NCI-H2107 treated with DMSO at 0.1 percent for 48 hours (cell line): ENCODE data around the gene ARRDC1.
A peak's percentile ranks its signal among the peaks of the same experiment; 100 is the strongest.
"Not testable (repeated sequence)": the region's sequence is repeated elsewhere in the genome, so short reads cannot be mapped to it uniquely, and the experiment has no call there.

Experiments
- DNase-seq: peaks from one replicate; lab custom pipeline; 2025; ENCODE audit not compliant: unreplicated experiment; lab: John Stamatoyannopoulos, UW

ARRDC1 gene

DNA sequence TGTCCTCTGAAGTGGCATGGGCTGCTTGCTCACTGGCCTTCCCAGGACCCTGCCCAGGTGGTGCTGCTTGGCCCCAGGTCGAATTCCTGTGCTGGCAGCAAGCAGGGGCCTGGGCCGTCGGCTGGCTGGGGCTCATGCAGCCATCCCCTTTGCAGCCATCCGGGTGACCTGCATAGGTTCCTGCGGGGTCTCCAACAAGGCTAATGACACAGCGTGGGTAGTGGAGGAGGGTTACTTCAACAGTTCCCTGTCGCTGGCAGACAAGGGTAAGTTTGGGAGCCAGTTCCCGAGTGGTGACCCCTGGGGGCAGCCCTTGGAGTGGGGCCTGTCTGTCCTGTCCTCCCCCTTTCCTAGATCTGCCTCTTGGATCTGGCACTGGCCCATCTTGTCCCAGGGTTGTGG lies 7.3 kb downstream of the ARRDC1 start:
- DNase-seq, result no peak

DNA sequence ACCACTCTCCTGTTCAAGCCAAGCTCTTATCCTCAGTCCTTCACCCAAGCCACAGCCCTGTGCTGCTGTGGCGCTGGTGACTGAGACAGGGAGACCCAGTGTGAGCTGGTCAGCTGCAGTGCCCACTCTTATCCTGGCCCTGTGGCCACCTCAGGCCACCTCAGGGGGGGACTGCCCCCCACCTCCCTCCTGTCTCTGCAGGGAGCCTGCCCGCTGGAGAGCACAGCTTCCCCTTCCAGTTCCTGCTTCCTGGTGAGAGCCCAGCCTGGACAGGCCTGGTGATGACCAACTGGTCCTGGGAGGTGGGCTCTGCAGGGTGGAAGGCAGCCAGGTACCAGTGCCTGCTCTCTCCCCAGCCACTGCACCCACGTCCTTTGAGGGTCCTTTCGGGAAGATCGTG lies 7.8 kb downstream of the ARRDC1 start:
- DNase-seq, result no peak

DNA sequence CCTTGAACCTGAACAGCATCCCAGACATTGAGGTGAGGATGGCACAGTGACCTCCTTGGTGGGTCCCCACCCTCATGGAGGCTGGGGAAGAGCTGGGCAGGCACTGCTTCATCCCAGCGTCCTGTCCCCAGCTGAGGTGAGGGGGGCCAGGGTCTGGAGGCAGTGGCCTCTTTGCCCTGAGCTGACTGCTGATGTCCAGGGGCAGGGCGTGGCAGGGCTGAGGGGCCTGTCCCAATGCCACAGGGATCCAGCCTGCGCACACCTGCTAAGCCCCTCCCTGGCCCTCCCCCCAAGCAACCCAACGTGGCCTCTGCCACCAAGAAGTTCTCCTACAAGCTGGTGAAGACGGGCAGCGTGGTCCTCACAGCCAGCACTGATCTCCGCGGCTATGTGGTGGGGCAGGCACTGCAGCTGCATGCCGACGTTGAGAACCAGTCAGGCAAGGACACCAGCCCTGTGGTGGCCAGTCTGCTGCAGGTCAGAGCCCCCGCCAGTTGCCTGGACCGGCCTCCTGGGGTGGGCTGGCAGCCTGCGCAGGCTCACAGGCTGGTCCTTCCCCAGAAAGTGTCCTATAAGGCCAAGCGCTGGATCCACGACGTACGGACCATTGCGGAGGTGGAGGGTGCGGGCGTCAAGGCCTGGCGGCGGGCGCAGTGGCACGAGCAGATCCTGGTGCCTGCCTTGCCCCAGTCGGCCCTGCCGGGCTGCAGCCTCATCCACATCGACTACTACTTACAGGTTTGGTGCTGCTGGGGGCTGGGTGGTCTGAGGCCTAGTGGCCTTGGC lies 8.4 kb downstream of the ARRDC1 start:
- no peak for DNase-seq

DNA sequence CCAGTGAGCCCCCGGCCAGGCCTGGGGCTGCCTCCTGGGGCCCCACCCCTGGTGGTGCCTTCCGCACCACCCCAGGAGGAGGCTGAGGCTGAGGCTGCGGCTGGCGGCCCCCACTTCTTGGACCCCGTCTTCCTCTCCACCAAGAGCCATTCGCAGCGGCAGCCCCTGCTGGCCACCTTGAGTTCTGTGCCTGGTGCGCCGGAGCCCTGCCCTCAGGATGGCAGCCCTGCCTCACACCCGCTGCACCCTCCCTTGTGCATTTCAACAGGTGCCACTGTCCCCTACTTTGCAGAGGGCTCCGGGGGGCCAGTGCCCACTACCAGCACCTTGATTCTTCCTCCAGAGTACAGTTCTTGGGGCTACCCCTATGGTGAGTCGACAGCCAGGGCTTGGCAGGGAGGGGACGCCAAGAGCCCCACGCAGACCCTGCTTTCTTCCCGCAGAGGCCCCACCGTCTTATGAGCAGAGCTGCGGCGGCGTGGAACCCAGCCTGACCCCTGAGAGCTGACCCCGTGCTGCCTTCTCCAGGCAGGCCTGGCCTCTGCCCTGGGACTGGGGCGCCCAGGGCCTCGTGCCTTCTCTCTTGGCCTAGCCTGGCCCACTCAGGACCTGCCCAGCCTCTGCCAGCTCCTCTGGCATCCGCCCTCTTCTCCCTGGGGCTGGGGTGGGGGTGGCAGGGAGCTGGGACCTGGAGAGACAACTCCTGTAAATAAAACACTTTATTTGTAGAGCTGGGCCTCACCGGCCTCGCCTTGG lies 9.3 kb downstream of the ARRDC1 start:
- no peak for DNase-seq

DNA sequence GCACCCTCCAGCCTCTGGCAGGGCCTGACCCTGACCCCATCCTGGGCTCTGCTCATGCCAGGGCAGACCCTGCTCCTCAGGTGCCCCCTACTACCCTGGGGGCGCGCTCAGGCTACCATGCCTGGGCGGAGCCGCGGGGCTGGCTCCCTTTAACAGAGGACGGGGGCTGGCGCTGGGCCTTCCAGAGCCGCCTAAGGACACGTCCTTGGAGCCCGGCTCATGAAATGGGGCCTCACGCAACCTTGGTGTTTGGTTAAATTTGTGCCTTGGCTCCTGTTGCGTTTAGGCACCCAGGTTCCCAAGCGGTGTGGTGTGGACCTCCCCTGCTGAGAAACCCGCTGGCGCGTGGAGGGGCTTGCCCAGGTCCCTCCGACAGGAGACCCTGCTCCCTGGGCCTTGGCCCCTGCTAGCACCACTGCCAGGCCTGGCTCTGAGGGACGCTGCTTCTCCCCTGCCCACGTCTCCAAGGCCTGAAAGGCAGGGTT lies 9.9 kb downstream of the ARRDC1 start:
- DNase-seq, result no peak

DNA sequence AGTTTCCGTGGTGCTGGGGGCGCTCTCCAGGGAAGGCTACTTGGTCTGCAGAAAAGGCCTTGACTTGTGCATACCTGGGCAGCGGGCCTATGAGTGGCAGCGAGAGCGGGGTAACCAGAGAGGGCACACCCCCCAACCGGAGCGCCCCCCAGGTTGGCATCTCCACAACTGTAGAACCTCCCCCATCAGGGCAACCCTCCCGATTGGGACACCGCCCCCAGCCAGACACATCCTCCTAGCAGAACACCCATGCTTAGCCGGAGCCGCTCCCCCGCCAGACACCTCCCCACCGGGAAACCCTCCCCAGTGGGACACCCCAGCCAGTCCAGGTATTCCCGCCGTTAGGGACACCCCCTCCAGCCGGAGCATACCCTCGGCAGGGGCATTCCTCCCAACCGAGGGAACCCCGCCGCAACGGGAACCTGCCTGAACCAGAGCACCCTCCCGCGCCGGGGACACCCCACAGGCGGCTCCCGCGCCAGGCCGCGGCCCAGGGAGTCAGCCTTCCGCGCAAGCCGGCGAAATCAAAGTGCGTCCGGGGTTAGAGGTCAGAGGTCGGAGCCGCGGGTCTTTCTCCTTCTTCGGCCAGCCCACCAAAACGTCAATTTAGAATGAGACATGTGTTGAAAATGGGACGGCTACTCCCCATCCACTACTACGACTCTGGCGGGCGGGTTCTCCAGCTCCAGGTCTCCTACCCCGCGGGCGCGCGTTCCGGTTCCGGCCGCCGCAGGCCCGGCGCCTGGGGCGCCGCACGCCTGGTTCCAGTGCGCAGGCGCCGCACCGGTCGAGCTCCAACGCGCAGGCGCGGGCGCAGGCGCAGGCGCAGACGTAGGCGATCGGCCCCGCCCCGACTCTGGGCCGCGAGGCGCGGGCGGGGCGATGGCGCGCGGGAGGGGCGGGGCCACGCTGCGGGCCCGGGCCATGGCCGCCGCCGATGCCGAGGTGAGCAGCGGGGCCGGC lies 12.9 kb downstream of the ARRDC1 start, which contains the start of gene EHMT1:
TSS of gene EHMT1 (plus strand) at position 901 of the 963 bp plus-strand sequence. CDS start at position 925, 24 bp downstream.
- DNase-seq, result peak; percentile 75

DNA sequence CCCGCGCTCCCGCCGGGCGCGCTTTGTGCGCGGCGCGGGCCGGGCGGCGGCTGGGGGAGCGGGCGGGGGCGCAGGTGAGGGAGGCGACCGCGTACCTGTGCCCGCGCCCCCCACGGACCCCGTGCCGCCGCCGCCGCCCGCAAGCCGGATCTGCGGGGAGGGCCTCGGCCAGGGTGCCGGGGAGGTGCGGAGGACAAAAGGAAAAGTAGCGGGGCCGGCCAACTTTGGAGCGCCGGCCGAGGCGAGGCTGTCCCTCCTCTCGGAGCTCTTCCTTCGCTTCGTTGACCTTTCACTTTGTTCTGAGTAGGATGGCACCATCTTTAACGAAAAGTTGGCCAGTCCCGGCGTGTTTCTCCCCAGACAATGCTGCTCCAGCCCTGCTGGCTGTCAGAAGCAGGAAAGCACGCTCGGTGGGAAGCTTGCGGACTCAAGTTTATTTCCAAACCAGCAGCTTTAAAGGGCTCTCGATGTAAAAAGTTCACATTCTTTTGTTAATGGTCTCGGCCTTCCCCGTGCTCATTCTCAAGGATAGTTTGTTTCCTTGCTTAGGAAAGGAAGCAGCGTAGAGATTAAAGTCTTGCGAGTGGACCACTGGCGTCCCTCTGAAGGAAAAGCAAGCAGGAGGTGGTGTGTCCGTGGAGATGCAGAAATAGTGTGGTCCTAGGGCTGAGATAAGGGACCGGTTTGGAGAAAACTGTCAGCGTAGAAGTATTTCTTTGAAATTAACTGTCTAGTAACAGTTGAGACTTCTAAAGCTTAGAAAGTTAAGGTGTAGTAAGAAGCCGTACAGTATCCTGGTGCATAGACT lies 14.0 kb downstream of the ARRDC1 start:
- DNase-seq, result peak; percentile 41

DNA sequence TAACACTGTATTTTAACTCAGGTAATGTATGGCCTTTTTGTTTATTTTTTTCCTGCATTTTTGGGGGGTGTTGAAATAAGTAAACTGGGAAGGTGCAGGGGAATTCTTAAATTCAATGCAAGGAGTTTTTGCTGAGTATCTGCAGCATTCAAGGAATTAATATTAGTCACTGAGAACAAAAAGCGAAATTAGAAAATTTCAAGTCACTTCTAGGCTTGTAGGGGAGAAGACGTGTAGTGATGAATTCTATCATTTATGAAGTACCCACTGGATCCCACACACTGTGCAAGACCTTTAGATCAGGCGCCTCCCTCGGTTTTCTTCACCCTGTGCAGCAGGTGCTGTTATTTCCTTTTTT lies 14.5 kb downstream of the ARRDC1 start:
- no peak for DNase-seq

DNA sequence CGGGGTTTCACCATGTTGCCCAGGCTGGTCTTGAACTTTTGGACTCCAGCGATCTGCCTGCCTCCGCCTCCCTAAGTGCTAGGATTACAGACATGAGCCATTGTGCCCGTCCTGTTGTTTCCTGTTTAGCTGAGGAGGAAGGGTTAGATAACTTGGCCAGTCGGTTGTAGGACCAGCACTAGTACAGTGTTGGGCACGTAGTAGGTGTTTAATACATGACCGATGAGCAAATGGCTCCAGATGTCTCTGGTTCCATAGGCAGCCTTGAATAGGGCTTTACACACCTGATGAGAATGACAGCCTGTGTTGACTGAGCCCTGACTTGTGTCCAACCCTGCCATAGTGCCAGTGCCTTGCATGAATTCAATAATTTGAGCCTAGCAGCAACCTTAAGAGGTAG lies 15.1 kb downstream of the ARRDC1 start:
- no peak for DNase-seq

DNA sequence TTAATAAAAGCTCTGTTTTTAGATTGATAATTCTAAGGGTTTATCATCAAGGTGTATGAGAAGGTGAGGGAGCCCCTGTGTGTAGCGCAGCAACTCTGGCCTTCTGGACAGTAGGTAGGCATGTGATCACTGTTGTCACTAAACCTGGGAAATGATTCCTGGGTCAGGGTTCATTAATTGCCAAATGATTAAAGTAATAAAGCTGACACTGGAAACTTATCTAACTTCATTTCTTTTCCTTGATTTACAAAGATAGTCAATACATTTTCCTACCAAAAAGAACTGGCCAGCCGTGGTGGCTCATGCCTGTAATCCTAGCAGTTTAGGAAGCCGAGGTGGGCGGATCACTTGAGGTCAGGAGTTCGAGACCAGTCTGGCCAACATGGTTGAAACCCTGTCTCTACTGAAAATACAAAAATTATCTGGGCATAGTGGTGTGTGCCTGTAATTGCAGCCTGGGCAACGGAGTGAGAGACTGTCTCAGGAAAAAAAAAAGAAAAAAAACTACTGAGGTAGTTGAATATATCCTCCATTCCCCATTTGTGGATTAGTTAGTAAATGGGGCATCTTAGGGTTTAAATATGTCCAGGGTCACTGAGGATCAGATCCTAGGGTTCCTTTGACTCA lies 15.8 kb downstream of the ARRDC1 start:
- no peak for DNase-seq

DNA sequence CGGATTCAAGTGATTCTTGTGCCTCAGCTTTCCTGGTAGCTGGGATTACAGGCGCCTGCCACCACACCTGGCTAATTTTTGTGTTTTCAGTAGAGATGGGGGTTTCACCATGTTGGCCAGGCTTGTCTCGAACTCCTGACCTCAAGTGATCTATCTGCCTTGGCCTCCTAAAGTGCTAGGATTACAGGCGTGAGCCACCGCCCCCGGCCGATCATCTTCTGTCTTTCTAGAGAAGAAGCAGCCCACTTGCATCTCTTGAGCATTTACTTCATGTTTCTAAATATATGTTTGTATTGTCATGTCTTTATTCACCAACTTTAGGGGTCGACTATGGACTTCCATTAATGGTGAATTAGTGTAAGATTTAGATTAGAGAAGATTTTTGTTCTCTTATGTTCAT lies 16.7 kb downstream of the ARRDC1 start:
- not testable (repeated sequence) for DNase-seq

DNA sequence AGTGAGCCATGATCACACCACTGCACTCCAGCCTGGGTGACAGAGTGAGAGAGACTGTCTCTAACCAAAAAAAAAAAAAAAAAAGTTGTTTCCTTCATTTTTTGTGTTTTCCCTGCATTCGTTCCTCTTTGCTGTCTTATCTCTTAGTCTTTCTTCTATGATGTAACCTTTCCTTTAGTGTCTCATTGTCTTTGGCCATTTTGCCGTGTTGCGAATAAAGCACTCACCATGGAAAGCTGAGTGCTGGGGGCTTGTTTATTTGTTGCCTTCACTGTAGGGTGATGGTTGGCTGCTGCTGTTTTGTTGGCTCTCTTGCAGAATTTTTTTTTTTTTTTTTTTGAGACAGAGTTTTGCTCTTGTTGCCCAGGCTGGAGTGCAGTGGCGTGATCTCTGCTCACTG lies 21.0 kb downstream of the ARRDC1 start:
- no peak for DNase-seq

DNA sequence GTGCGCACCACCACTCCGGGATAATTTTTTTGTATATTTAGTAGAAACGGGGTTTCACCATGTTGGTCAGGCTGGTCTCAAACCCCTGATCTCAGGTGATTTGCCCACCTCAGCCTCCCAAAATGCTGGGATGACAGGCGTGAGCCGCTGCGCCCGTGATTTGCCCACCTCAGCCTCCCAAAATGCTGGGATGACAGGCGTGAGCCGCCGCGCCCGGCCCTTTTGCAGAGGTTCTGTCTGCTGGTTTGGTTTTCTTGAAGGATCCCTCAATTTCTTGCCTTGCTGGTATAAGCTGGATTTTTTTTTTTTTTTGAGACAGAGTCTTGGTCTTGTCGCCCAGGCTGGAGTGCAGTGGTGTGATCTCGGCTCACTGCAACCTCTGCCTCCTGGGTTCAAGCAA lies 21.9 kb downstream of the ARRDC1 start:
- not testable (repeated sequence) for DNase-seq

DNA sequence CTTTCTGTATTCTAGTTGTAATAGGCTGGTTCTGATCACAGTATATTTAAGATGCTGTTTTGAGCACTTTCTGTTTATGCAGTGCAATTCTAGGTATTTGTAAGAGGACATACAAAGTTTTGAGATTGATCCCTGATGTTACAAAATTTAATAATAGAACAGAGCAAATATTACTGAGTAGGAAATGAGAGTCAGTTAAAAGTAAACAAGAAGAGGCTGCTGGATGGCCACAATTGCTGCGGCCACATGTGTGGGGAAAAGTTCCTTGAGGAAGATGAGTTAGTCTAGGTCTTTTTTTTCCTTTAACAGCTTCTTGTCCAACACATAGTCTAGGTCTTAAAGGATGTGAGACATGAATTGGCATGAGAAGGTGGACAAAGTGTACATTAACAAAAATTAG lies 24.6 kb downstream of the ARRDC1 start:
- DNase-seq, result no peak

DNA sequence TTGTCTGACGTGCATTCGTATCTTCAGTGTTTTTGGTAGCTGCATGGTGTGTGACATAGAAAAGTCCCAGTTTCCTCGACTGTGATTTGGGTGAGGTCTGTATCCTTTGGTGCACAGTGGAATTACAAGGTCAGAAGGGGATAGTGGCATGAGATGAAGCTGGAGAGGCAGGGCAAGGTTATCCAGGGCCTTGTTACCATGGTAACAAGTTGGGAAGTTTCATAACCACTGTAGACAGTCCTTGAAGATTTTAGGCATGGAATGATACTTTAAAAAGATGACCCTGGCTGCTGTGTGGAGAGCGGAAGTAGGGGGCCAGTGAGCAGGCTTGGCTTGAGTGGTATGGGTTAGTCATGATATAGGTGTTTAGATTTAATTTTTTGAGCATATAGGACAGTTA lies 25.2 kb downstream of the ARRDC1 start:
- DNase-seq, result no peak

DNA sequence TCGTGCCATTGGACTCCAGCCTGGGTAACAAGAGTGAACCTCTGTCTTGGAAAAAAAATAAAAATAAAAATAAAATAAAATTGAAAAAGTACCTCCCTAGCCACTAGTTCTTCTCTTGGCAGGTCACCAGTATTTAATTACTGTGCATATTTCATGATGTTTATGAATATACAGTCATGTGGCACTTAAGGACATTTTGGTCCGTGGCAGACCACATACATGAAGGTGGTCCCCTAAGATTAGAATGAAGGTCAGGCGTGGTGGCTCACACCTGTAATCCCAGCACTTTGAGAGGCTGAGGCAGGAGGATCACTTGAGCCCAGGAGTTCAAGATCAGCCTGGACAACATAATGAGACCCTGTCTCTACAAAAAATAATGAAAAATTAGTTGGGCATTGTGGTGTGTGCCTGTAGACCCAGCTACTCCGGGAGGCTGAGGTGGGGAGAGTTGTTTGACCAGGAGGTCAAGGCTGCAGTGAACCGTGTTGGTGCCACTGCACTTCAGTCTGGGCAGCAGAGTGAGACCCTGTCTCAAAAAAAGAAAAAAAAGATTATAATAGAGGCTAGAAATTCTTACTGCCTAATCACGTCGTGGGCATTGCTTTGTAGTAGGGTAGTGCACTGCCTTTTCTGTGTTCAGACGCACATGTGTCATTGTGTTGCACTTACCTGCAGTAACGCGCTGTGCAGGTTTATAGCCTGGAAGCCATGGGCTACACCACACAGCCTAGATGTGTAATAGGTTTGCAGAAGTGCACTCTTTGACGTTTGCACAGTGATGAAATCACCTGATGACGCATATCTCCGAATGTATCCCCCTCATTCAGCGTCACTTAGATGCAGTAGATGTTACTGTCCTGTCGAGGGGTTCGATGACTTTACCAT lies 26.1 kb downstream of the ARRDC1 start:
- no peak for DNase-seq

DNA sequence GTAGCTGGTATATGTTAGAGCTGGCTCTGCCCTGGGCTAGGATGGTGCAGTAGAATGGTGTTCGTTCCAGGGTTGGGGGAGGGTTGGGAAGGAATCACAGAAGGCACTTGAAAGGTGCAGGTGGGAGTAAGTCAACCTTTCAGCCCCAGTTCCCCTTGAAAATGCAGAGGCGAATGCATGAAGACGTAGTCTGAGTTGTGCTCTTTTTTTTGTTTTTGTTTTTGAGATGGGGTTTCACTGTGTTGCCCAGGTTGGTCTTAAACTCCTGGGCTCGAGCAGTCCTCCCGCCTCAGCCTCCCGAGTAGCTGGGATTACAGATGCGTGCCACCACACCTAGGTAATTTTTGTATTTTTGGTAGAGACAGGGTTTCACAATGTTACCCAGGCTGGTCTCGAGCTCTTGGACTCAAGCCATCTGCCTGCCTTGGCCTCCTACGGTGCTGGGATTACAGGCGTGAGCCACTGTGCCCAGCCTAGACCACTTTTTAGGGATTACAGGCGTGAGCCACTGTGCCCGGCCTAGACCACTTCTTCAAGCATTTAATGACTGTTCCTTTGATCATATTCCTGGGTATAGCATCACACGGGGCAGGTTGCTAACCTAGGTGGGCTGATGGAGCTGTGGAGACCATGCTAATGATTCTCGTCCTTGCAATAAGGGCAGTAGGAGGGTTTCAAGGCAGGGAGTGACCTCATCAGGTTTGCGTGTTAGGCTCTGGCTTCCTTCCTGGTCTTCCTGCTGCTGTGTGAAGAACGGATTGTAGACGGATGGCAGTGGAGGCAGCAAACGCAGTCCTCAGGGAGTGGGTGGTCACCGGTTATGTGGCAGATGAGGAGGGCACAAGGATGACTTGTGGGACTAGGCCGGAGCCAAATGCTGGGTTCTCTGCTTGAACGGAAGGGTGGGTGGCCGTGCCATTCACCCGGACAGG lies 27.0 kb downstream of the ARRDC1 start:
- DNase-seq, result no peak

DNA sequence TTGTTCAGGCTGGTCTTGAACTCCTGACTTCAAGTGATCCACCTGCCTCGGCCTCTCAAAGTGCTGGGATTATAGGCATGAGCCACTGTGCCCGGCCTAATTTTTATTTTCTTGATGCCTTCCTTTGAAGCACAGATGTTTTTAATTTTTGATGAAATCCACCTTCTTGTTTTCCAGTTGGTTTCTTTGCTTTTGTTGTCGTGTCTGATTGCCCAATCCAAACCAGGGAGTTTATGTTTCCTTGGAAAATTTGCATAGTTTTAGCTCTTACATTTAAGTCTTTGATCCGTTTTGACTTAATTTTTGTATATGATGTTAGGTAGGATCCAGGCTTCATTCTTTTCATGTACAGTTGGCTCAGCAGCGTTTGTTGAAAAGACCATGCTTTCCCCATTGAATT lies 28.5 kb downstream of the ARRDC1 start:
- DNase-seq, result no peak
